Stomach (tissue), 4 donors: ENCODE measurements around the gene GNAS-AS1.

Source experiments
- EP300 ChIP-seq: sonication (generic); formaldehyde crosslinking; IDR thresholded peaks from one replicate; pipeline ENCODE4 v1.6.1; 2017; ENCODE audit warnings: antibody characterized with exemption
- POLR2A ChIP-seq, 4 donors: fragments of 450-650 bp; IDR thresholded peaks; one replicate each; pipeline ENCODE4 v1.6.1; 2016; ENCODE audit warnings: antibody characterized with exemption in 4 of 4, control low read depth in 2 of 4, mild to moderate bottlenecking in 1 of 4, moderate library complexity in 1 of 4
- TF ChIP-seq, protein P1 (sequence below), 7 experiments: fragments of 450-650 bp in 4 of 7; fragments of 200-600 bp in 3 of 7; sonication (generic) in 3 of 7; IDR thresholded peaks; one replicate each; pipeline ENCODE4 v1.5.1; 2016 to 2019; ENCODE audit warnings: antibody characterized with exemption in 7 of 7, control low read depth in 2 of 7, mild to moderate bottlenecking in 1 of 7

DNA sequence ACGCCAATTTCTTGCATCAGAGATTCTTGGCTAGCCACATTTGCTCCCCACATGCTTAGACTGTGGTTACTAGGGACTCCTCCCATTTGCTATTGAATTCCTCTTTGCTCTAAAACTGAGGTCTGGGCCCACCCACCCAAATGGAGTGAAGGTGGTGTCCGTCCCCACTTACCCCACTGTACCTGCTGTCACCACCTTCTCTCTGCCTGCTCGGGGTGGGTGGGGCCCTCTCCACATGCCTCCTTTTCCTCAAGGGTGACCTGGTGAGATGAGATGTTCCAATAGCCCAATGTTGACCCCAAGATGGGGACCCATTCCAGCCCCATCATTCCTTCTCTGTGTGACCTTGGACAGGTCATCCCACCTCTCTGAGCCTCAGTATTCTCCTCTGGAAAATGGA is 74.6 kb downstream of the GNAS-AS1 start:
- TF ChIP-seq POLR2A (IDR thresholded peaks at IDR 0.05) (no peak), EP300 (no peak)
- TF ChIP-seq, protein P1, sequence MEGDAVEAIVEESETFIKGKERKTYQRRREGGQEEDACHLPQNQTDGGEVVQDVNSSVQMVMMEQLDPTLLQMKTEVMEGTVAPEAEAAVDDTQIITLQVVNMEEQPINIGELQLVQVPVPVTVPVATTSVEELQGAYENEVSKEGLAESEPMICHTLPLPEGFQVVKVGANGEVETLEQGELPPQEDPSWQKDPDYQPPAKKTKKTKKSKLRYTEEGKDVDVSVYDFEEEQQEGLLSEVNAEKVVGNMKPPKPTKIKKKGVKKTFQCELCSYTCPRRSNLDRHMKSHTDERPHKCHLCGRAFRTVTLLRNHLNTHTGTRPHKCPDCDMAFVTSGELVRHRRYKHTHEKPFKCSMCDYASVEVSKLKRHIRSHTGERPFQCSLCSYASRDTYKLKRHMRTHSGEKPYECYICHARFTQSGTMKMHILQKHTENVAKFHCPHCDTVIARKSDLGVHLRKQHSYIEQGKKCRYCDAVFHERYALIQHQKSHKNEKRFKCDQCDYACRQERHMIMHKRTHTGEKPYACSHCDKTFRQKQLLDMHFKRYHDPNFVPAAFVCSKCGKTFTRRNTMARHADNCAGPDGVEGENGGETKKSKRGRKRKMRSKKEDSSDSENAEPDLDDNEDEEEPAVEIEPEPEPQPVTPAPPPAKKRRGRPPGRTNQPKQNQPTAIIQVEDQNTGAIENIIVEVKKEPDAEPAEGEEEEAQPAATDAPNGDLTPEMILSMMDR (IDR thresholded peaks at IDR 0.05) = no peak
